ENCODE measurements around the gene VEPH1.

Gene VEPH1

DNA sequence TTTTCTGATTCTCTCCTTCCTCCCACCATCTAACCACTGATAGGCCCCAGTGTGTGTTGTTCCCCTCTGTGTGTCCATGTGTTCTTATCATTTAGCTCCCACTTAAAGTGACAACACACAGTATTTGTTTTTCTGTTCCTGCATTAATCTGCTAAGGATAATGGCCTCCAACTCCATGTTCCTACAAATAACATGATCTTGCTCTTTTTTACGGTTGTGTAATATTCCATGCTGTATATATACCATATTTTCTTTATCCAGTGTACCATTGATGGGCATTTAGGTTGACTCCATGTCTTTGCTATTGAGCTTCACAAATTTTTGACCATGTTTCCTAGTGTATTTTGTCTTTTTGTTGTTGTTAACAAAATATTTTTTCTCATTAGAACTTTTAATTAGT, 30.6 kb downstream of the VEPH1 start:
- no peak for DNase-seq

- no peak for DNase-seq
These were observed 32.2 kb downstream of the VEPH1 start for GRCh38 chr3:157471064-157471463.

GRCh38 chr3:157469561-157470294, 33.5 kb downstream of the VEPH1 start:
- no peak for DNase-seq

DNA sequence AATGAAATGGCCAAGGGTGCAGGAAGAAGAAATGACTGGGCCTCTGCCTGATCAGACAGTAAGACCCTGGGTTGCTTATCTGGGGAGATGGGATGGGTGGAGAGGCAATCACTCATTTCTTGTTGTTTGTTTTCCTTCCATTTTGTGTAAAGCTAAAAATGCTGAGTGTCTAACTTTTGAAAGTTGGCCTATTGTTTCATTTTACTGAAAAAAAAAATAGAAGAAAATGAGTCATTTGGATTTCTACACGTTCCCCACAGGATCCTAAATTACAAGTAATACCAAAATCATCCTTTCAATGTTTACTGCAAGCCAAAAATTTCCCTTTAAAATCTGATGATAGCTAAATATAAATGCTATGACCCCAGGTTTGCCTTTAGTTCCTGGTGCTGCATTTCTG, 36.0 kb downstream of the VEPH1 start:
- no peak for DNase-seq

GRCh38 chr3:157465741-157466140, 37.5 kb downstream of the VEPH1 start:
- no peak for DNase-seq

DNA sequence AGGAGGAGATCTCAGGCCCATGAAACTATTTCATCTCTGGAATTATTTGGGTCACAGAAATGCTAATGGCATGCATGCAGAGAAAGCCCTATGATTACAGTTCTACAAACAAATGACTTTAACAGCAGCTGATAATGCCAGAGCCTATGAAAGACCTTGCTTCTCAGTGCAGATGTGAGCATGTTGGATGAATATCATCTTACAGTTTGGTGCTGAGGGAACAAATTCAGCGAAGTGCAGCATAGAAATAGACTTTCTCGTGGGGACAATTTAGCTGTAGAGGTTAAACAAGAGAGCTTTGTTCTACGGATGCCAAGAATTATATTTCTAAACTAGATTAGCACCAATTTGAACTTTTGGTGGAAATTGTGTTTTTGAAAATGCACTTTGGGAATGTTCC, 38.9 kb downstream of the VEPH1 start:
- no peak for DNase-seq

DNA sequence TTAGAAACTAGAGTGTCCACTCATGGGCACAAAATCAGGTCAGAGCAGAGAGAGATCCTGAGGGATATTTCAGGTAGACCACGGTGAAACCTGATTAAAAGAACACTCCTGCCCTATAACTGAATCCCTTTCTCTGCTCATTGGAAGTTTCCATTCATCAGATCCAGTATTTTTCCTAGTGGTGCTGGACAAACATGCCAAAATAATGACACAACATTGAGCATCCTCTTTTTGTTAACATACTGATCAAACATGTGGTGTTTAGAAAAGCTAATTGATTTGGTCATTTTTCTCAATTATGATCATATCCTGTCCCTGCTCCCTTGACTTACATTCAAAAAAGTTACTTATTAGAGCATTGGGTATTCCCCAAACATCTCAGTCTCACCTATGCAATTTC, 39.4 kb downstream of the VEPH1 start:
- no peak for DNase-seq

GRCh38 chr3:157460253-157460652, 43.0 kb downstream of the VEPH1 start:
- no peak for DNase-seq

DNA sequence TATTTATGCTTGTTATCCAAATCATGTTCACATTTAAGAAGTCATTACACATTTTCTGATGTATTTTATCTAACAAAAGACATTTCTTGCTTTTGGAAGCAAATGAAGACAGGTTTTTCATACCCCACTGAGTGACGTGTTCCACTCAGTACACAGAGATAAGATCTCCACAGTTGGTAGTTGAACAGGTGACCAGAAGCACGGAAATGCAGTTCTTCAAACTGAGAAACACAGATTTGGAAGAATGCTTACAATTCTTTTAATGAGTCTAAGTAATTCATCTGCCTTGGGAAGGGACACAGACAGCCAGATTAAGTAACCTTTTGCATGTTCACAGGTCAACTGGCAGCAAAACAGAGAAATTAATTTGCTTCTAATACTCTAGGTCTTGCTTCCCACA, 43.5 kb downstream of the VEPH1 start:
- no peak for DNase-seq

DNA sequence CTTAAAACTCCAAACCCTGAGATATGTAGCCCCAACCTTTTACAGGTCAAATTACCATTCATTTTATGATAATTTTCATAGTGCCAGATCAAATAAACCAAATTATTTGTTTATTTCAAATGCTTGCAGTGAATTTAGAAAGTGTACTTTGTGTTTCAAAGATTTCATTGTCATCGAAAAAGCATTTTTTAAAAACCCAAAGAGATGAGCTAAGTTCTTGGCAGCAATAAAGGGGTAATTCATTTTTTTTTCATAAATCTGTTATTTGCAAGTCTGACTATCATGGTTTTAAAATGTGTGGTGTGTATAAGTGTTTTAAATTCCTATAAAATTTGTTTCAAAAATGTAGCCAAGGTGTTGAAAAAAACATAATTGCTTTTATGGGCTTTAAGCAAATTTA, 49.4 kb downstream of the VEPH1 start:
- DNase-seq = no peak

- DNase-seq = no peak
These were observed 51.1 kb downstream of the VEPH1 start for GRCh38 chr3:157452097-157452496.

- DNase-seq = no peak
These were observed 56.1 kb downstream of the VEPH1 start for GRCh38 chr3:157447026-157447694.

- DNase-seq = no peak
These were observed 57.4 kb downstream of the VEPH1 start for GRCh38 chr3:157445857-157446256.

DNA sequence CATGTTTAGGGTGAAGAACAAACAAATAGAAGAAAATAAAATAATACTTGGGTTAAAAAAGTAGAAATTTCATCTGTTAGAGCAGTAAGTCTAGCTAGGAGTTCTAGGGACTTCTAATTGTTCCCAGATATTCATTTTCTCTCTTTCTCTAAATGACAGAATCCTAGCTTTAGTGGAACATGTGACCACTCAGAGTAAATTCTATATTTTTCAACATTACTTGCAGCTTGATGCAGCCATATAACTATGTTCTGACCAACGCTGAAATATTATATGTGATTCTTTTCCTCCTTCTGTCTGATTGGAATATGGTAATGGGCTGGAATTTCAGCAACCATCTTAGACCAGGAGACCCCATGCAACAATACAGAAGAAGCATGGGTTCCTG, 58.4 kb downstream of the VEPH1 start:
- no peak for DNase-seq

DNA sequence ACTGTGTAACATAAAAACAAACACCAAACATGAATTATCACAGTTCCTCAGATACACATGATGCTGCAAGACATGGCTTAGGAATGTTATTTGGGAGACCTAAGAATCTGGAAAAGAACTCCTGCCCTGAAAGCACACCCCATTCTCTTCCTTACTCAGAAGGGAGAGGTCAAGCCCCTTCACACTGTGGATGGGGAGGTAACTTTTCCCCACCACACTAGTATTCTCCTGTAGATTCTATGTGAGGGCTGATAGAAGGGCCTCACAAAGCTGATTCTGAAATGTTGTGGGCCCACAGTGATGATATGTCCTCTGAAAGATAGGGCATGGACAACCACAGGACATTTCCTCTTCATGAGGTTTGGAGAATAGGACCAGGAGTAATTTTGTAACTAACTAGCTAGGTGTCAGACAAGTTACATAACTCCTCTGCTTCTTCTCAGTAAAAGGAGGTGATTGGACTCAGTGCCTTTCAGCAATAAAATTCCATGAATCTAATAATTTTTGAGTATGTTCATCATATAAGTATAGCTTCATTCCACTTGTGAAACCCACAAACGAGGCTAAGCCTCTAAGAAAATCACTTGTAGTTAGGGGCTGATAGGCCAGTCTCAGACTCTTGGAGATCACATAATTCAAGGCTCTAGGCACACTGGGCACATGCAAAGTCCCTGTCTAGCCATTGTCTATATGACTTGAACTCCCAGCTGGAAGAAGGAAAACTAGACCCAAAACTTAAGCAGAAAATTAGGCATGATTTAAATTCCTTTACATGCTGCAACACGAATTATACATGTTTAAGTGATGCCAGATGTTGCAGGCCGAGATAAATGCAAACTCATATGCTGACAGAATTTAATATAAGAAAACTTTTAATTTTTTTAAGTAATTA, 59.1 kb downstream of the VEPH1 start:
- no peak for DNase-seq

- DNase-seq = no peak
These were observed 60.5 kb downstream of the VEPH1 start for GRCh38 chr3:157442729-157443128.

GRCh38 chr3:157441102-157441624, 62.1 kb downstream of the VEPH1 start:
- DNase-seq = no peak

DNA sequence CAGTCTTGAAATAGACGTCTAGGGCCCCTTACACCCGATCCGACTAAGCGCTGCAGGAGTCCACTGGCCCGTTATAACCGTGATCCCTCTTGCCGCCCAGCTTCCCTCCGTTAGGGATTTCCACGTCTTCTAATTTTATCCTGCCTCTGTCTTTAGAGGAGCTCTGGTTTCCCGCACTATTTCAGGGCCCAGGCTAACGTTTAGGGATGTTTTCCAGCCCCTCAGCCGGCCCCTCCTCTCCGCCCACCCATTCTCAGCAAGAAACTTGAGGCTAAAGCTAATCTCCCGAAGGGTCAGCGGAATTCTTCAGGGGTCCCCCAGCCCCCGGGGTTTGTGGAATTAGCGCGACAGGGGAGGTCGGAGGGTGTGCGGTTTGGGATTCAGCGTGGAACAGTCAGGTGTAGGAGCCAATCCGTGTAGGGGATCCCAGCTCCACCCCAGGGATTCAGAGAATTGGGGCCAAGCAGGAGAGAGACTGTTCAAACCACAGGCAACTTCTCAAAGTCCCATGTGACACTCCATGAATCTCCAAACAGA, 65.0 kb downstream of the VEPH1 start:
- DNase-seq = no peak

- DNase-seq = no peak
These were observed 66.5 kb downstream of the VEPH1 start, which contains the start of gene PTX3 for GRCh38 chr3:157436583-157437291. PTX3 (plus strand) TSS chr3:157436850; CDS start chr3:157436934, 84 bp downstream.

GRCh38 chr3:157429708-157430107, 73.5 kb downstream of the VEPH1 start:
- DNase-seq = no peak

- DNase-seq = no peak
These were observed 74.4 kb downstream of the VEPH1 start for GRCh38 chr3:157428853-157429252.

- no peak for DNase-seq
These were observed 75.3 kb downstream of the VEPH1 start for GRCh38 chr3:157427901-157428300.

Data from activated CD4-positive, alpha-beta T cell treated with anti-CD3 and anti-CD28 coated beads for 1 hour (primary cell).